Smooth muscle cell of the brain vasculature (primary cell): ENCODE data around the gene ENO2.
A peak's percentile ranks its signal among the peaks of the same experiment; 100 is the strongest.

Experiments used
- DNase-seq: peaks from one replicate; pipeline ENCODE4 v3.0.0-alpha.2; 2012; ENCODE audit warnings: low read depth, low spot score

The ENO2 gene

DNA sequence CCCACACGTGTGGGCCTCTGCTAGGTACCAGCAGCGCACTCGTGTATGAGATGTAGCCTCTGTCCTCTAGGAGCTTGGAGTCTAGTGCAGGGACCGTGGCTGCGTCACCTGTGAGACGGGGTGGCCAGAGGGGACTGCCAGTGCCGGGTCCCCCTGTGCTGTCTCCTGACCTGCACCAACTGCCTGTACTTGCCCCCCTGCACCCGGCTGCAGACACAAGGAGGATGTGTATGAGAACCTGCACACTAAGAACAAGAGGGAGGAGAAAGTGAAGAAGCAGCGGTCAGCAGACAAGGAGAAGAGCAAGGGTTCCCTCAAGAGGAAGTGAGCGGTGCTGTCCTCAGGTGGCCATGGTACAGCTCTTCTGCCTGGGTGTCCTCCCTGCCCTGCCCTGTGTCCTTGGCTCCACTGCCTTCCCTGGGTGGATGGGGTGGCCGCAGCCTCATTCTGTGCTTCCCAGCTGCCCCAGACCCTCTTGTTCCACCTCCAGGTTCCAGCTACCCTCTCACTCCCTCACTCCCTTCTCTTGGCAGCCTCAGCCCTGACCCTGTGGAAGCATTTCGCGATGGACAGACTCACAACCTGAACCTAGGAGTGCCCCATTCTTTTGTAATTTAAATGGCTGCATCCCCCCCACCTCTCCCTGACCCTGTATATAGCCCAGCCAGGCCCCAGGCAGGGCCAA, 46.4 kb downstream of the ENO2 start:
- no peak for DNase-seq

DNA sequence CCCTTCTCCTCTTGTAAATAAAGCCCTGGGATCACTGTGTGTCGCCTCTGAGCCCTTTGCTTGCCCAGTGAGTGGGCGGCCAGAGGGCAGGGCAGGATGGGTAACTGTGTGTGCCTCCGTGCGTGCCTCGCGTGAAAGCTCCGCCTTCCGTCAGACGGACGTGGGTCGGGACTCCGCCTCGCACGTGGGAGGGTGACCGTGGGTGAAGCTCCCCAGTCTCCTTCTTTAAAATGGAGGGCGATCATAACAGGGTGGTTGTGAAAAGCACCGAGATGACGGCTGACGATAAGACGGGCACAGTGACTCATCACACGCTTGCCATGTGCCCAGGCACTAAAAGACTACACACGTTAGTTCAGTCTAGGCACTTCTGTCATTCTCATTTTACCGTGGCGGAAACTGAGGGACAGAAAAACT, 46.9 kb downstream of the ENO2 start:
- no peak for DNase-seq

- peak; percentile 59 for DNase-seq
These were observed 47.4 kb downstream of the ENO2 start for GRCh38 chr12:6961695-6962284.

GRCh38 chr12:6962285-6963015, 48.1 kb downstream of the ENO2 start:
- DNase-seq = no peak

- DNase-seq = no peak
These were observed 48.8 kb downstream of the ENO2 start for GRCh38 chr12:6963016-6963731.

DNA sequence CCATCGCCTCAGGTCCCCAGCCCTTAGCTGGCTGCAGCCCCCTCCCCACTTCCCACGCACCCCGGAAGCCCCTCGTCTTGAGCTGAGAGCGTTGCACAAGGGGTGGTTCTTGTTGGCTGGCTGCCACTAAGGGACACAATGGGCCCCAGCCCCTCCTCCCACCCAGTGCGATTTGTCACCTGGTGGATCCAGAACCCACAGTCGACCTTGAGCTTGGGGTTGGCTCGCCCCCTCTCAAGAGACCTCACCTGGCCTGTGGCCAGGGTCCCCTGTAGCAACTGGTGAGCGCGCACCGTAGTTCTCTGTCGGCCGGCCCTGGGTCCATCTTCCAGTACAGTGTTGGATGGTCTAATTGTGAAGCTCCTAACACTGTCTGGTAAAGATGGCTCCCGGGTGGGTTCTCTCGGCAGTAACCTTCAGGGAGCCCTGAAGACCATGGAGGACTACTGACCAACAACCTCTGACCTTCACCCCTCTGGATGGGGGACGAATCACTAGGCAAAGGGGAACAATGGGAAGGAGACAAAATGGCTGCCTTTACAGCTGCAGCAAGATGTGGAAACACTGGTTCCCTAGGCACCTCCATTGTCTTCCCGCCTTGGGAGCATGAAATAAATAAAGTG, 49.5 kb downstream of the ENO2 start:
- no peak for DNase-seq

GRCh38 chr12:6964605-6965025, 50.2 kb downstream of the ENO2 start:
- DNase-seq = no peak

DNA sequence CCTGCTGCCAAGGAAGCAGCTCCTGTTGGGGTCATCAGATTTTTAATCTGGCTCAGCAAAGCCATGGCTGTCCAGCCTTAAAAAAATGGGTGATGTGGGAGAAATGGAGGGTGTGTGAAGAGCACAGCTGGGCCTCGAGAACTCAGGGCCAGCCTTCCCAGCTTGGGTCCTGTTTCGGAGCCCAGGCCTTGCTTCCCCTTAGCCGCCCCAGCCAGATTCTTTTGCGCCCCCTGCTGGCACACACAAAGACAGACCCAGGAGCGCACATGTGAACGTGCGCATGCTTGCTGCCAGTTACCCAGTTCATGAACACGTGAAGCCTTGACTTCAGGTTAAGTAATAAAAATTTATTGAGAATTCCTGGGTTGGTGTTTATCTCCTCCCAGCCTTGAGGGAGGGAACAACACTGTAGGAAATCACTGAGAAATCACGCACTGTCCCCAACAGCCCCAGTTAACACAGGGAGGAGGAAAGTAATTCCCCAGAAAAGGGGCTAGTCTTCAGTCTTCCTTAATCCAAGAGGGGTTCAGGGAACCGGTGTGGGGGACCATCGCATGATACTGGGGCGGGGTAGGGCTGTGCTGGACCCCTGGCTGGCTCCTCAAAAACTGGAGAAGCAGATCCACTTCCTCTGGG, 50.8 kb downstream of the ENO2 start:
- DNase-seq = peak; percentile 81

- no peak for DNase-seq
These were observed 51.3 kb downstream of the ENO2 start for GRCh38 chr12:6965714-6966113.

- DNase-seq = no peak
These were observed 52.0 kb downstream of the ENO2 start for GRCh38 chr12:6966351-6966750.

DNA sequence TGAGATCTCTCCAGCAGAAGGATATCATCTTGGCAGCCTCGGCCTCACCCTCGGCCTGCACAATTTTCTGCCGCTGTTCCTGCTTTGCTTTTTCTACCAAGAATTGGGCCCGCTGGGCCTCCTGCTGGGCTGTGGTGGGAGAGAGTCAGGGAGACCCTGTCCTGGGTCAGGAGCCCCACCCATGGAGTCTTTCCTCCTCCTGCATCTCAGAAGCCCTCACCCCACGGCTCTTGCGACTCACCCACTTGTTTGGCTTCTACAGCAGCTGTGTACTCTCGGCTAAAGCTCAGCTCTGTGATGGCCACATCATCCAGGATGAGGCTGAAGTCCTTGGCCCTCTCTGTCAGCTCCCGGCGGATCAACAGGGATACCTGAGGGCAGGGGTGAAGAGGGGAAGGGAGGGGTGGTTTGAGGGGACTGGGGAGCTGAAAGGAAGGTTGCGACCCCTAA, 53.3 kb downstream of the ENO2 start:
- DNase-seq = no peak

- DNase-seq = no peak
These were observed 54.0 kb downstream of the ENO2 start for GRCh38 chr12:6968426-6968825.

DNA sequence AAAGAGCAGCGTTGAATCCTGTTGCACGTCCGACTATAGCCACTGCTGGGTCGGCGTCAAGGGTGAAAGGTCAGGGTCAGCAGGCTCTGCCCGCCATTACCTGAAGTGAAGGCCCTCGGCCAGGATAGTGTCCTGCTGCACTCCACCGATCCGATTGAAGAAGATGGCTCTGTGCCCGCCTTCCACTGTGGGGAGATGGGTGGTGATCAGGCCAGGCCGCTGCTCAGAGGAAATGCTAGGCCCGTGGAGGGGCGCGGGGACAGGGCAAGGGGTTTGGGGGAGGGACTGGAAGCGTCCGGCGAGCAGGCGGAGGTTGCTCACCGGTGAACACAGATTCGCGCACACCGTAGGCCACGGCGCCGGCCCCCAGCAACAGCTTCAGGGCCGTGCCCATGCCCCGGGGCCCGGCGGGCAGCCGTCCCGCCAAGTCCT, 55.7 kb downstream of the ENO2 start:
- DNase-seq = no peak
